ENCODE results near the gene SPPL2A. TPM values are rescaled to one million over a fixed set of nuclear protein-coding genes. Genes with fewer than 3 reads are reported as not detected.

Gene SPPL2A
- total and polyA plus RNA-seq, 10 of the 15 experiments (the other 5 are each of a cell fraction or from before 2014, with no cell fraction given) = 11.3 to 83.8 (median 44.0) TPM

DNA sequence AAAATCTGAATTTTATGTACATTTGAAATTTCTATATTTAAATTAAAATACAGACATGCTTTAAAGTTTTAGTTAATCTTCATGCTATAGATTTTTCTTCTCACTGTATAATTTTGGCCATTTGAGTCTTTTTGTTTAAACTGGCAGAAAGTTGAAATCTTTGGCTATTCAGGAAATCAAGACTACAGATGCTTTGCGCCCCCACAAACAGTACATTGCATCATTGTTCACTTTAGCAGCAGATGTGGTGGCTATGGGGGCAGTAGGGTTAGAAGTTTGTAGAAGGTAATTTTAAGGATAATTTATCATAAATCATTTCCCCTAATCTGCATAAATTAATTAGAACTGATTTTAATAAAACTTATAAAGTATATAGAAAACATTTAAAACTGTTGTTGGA, 20.9 kb downstream of the SPPL2A start (continued):
- TF ChIP-seq, protein P1, sequence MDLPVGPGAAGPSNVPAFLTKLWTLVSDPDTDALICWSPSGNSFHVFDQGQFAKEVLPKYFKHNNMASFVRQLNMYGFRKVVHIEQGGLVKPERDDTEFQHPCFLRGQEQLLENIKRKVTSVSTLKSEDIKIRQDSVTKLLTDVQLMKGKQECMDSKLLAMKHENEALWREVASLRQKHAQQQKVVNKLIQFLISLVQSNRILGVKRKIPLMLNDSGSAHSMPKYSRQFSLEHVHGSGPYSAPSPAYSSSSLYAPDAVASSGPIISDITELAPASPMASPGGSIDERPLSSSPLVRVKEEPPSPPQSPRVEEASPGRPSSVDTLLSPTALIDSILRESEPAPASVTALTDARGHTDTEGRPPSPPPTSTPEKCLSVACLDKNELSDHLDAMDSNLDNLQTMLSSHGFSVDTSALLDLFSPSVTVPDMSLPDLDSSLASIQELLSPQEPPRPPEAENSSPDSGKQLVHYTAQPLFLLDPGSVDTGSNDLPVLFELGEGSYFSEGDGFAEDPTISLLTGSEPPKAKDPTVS (IDR thresholded peaks at IDR 0.05; ENCODE audit: low read depth, low read length) = no peak

DNA sequence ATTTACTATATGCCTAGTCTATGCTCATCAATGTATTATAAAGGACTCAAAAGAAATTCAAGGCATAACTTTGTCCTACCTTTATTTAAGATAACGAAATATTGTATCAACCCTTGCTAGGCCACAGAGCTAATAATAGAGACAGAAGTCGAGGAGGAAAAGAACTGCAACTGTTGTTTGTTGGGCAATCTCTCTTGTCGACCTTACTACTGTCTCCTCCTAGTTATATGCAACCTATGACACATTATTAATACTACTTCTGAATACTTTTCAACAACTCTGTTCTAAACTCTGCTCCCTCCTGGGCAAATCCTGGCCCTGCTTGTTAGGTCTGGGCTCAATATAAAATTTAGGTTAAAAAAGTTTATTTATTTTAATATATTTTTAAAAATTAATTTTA, 24.6 kb downstream of the SPPL2A start:
- Histone ChIP-seq H4K20me1 (ENCODE audit: control insufficient read depth, insufficient read depth) (no peaks in the 10 kb centered on the region), H3K36me3 (ENCODE audit: control insufficient read depth in 2 of 2, insufficient read depth in 2 of 2, low read length in 1 of 2) (peaks cover 2 to 16% of the 10 kb centered on the region in 2 experiments), H3K9ac (ENCODE audit: control insufficient read depth, insufficient read depth, low read length) (no peak overlapping the region), H3K4me2 (ENCODE audit: control insufficient read depth, insufficient read depth) (no peak overlapping the region), H3K27me3 (replicated peaks in 1 of 2; ENCODE audit: control insufficient read depth in 2 of 2, insufficient read depth in 2 of 2, low read length in 1 of 2) (no peaks in the 10 kb centered on the region), H3K4me3 (no peak overlapping the region), H3K4me1 (ENCODE audit: control insufficient read depth, insufficient read depth, low read length) (no peaks in the 10 kb centered on the region), H3K27ac (ENCODE audit: control insufficient read depth, insufficient read depth) (no peak overlapping the region), H3K79me2 (ENCODE audit: control insufficient read depth, insufficient read depth, low read length) (no peaks in the 10 kb centered on the region), H2AFZ (ENCODE audit: control insufficient read depth, low read depth, low read length) (no peak overlapping the region), H3K9me3 (replicated peaks; ENCODE audit: control insufficient read depth, insufficient read depth, low read length) (no peaks in the 10 kb centered on the region)
- WGBS (ENCODE audit: insufficient coverage, insufficient replicate concordance, low lambda C conversion rate, missing lambda C conversion rate) = 77% methylated on average over 3 of the region's 3 CpGs
- FAIRE-seq (no peak), DNase-seq (ENCODE audit: low read depth, low spot score) (no peak), ATAC-seq (no peak)
- ChIA-PET RAD21 (ENCODE audit: unreplicated experiment) (no interaction called here), POLR2A (no interaction called here), CTCF (no interaction called here), SMC1A (ENCODE audit: uncharacterized antibody, unreplicated experiment) (interaction anchor here (0.9 kb wide), 1 partner anchor 9 kb away, joined by 3 read pairs; no protein-coding TSS in a partner anchor)
- no TSS peak for BruUV-seq (replicated peaks)
- intact Hi-C loops (cut with micrococcal nuclease; ENCODE audit: unreplicated experiment) (no loop called here), in situ Hi-C loops (cut with MboI) (no loop called here)
- TF ChIP-seq EZH2 (IDR thresholded peaks at IDR 0.05; ENCODE audit: borderline replicate concordance, control insufficient read depth, low read depth, low read length) = no peak
- no peak for TF ChIP-seq MEF2A (IDR thresholded peaks at IDR 0.05; ENCODE audit: insufficient read depth, low read depth, low read length)
- TF ChIP-seq, protein P2, sequence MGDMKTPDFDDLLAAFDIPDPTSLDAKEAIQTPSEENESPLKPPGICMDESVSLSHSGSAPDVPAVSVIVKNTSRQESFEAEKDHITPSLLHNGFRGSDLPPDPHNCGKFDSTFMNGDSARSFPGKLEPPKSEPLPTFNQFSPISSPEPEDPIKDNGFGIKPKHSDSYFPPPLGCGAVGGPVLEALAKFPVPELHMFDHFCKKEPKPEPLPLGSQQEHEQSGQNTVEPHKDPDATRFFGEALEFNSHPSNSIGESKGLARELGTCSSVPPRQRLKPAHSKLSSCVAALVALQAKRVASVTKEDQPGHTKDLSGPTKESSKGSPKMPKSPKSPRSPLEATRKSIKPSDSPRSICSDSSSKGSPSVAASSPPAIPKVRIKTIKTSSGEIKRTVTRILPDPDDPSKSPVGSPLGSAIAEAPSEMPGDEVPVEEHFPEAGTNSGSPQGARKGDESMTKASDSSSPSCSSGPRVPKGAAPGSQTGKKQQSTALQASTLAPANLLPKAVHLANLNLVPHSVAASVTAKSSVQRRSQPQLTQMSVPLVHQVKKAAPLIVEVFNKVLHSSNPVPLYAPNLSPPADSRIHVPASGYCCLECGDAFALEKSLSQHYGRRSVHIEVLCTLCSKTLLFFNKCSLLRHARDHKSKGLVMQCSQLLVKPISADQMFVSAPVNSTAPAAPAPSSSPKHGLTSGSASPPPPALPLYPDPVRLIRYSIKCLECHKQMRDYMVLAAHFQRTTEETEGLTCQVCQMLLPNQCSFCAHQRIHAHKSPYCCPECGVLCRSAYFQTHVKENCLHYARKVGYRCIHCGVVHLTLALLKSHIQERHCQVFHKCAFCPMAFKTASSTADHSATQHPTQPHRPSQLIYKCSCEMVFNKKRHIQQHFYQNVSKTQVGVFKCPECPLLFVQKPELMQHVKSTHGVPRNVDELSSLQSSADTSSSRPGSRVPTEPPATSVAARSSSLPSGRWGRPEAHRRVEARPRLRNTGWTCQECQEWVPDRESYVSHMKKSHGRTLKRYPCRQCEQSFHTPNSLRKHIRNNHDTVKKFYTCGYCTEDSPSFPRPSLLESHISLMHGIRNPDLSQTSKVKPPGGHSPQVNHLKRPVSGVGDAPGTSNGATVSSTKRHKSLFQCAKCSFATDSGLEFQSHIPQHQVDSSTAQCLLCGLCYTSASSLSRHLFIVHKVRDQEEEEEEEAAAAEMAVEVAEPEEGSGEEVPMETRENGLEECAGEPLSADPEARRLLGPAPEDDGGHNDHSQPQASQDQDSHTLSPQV (IDR thresholded peaks at IDR 0.05) = no peak
- TF ChIP-seq ZZZ3 (IDR thresholded peaks at IDR 0.05; ENCODE audit: control insufficient read depth, insufficient read length, low read depth) = no peak
- TF ChIP-seq, protein P3, sequence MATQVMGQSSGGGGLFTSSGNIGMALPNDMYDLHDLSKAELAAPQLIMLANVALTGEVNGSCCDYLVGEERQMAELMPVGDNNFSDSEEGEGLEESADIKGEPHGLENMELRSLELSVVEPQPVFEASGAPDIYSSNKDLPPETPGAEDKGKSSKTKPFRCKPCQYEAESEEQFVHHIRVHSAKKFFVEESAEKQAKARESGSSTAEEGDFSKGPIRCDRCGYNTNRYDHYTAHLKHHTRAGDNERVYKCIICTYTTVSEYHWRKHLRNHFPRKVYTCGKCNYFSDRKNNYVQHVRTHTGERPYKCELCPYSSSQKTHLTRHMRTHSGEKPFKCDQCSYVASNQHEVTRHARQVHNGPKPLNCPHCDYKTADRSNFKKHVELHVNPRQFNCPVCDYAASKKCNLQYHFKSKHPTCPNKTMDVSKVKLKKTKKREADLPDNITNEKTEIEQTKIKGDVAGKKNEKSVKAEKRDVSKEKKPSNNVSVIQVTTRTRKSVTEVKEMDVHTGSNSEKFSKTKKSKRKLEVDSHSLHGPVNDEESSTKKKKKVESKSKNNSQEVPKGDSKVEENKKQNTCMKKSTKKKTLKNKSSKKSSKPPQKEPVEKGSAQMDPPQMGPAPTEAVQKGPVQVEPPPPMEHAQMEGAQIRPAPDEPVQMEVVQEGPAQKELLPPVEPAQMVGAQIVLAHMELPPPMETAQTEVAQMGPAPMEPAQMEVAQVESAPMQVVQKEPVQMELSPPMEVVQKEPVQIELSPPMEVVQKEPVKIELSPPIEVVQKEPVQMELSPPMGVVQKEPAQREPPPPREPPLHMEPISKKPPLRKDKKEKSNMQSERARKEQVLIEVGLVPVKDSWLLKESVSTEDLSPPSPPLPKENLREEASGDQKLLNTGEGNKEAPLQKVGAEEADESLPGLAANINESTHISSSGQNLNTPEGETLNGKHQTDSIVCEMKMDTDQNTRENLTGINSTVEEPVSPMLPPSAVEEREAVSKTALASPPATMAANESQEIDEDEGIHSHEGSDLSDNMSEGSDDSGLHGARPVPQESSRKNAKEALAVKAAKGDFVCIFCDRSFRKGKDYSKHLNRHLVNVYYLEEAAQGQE (IDR thresholded peaks at IDR 0.05; ENCODE audit: low read depth, low read length) = no peak
- TF ChIP-seq FOXK2 (IDR thresholded peaks at IDR 0.05) = no peak
- TF ChIP-seq, protein P4, sequence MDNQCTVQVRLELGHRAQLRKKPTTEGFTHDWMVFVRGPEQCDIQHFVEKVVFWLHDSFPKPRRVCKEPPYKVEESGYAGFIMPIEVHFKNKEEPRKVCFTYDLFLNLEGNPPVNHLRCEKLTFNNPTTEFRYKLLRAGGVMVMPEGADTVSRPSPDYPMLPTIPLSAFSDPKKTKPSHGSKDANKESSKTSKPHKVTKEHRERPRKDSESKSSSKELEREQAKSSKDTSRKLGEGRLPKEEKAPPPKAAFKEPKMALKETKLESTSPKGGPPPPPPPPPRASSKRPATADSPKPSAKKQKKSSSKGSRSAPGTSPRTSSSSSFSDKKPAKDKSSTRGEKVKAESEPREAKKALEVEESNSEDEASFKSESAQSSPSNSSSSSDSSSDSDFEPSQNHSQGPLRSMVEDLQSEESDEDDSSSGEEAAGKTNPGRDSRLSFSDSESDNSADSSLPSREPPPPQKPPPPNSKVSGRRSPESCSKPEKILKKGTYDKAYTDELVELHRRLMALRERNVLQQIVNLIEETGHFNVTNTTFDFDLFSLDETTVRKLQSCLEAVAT (IDR thresholded peaks at IDR 0.05) = no peak
- TF ChIP-seq, protein P5, sequence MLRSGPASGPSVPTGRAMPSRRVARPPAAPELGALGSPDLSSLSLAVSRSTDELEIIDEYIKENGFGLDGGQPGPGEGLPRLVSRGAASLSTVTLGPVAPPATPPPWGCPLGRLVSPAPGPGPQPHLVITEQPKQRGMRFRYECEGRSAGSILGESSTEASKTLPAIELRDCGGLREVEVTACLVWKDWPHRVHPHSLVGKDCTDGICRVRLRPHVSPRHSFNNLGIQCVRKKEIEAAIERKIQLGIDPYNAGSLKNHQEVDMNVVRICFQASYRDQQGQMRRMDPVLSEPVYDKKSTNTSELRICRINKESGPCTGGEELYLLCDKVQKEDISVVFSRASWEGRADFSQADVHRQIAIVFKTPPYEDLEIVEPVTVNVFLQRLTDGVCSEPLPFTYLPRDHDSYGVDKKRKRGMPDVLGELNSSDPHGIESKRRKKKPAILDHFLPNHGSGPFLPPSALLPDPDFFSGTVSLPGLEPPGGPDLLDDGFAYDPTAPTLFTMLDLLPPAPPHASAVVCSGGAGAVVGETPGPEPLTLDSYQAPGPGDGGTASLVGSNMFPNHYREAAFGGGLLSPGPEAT (IDR thresholded peaks at IDR 0.05; ENCODE audit: low read depth) = no peak

Measured in GM12878 (cell line).